Neuronal stem cell (in vitro differentiated cells): ENCODE measurements around the gene GPHN.
"Not testable (repeated sequence)": the region's sequence is repeated elsewhere in the genome, so short reads cannot be mapped to it uniquely, and the experiment has no call there.

Experiments
- DNase-seq: peaks from one replicate; pipeline ENCODE4 v3.0.0-alpha.2; 2013; ENCODE audit warnings: low spot score
- H2AFZ ChIP-seq: one replicate; pipeline ENCODE4 v1.6.1; 2013; ENCODE audit warnings: mild to moderate bottlenecking, low read length, inconsistent platforms
- H2AK5ac ChIP-seq: 2 replicates; pipeline ENCODE4 v1.6.1; 2013; ENCODE audit warnings: low read depth, mild to moderate bottlenecking, inconsistent platforms, low read length, moderate library complexity, mixed read lengths
- H2BK120ac ChIP-seq: 2 replicates; pipeline ENCODE4 v1.6.1; 2013; ENCODE audit warnings: low read depth, mild to moderate bottlenecking, inconsistent platforms, low read length, moderate library complexity, mixed read lengths
- H2BK12ac ChIP-seq: one replicate; pipeline ENCODE4 v1.6.1; 2013; ENCODE audit warnings: low read length, inconsistent platforms
- H2BK15ac ChIP-seq: 2 replicates; pipeline ENCODE4 v1.6.1; 2013; ENCODE audit warnings: mild to moderate bottlenecking, low read length, inconsistent platforms, mixed read lengths
- H2BK5ac ChIP-seq: one replicate; pipeline ENCODE4 v1.6.1; 2013; ENCODE audit warnings: inconsistent platforms, mild to moderate bottlenecking, low read length, moderate library complexity
- H3K14ac ChIP-seq: one replicate; pipeline ENCODE4 v1.6.1; 2013; ENCODE audit warnings: low read length, inconsistent platforms
- H3K18ac ChIP-seq: 2 replicates; pipeline ENCODE4 v1.6.1; 2013; ENCODE audit warnings: low read length, inconsistent platforms
- H3K23ac ChIP-seq: 2 replicates; pipeline ENCODE4 v1.6.1; 2013; ENCODE audit warnings: low read depth, mild to moderate bottlenecking, mixed read lengths, low read length, inconsistent platforms; ENCODE audit not compliant: poor library complexity
- H3K27ac ChIP-seq: replicated peaks from 3 replicates; pipeline ENCODE4 v1.5.1; 2013; ENCODE audit warnings: low read length, inconsistent platforms
- H3K27me3 ChIP-seq, 3 experiments: 2 replicates each; pipeline ENCODE4 v1.6.1; 2013; ENCODE audit warnings: low read length in 3 of 3, mild to moderate bottlenecking in 2 of 3, inconsistent platforms in 1 of 3, low read depth in 1 of 3, mixed read lengths in 1 of 3, moderate library complexity in 1 of 3; ENCODE audit not compliant: control insufficient read depth in 3 of 3, insufficient read depth in 3 of 3
- H3K36me3 ChIP-seq, 2 donors: replicated peaks in 1 of 2; 2 replicates each; pipeline ENCODE4 v1.6.1; 2013; ENCODE audit warnings: low read length in 2 of 2; ENCODE audit not compliant: control insufficient read depth in 2 of 2, insufficient read depth in 2 of 2
- H3K4ac ChIP-seq: 2 replicates; pipeline ENCODE4 v1.6.1; 2013; ENCODE audit warnings: inconsistent platforms, mild to moderate bottlenecking, low read length, moderate library complexity
- H3K4me1 ChIP-seq, 2 donors: 1 replicate in 1 of 2; 2 replicates in 1 of 2; pipeline ENCODE4 v1.6.1; 2013; ENCODE audit warnings: low read length in 2 of 2, low read depth in 1 of 2; ENCODE audit not compliant: control insufficient read depth in 2 of 2, insufficient read depth in 1 of 2
- H3K4me2 ChIP-seq: one replicate; pipeline ENCODE4 v1.6.1; 2013; ENCODE audit warnings: mild to moderate bottlenecking, low read length, inconsistent platforms; ENCODE audit not compliant: insufficient read depth, poor library complexity, severe bottlenecking
- H3K4me3 ChIP-seq, 2 donors: 2 replicates each; pipeline ENCODE4 v1.5.1; 2013; ENCODE audit warnings: low read length in 2 of 2, mild to moderate bottlenecking in 2 of 2, inconsistent platforms in 1 of 2, moderate library complexity in 1 of 2
- H3K79me1 ChIP-seq: one replicate; pipeline ENCODE4 v1.6.1; 2013; ENCODE audit warnings: low read depth, mild to moderate bottlenecking, inconsistent platforms, low read length, moderate library complexity
- H3K9ac ChIP-seq: one replicate; pipeline ENCODE4 v1.6.1; 2013; ENCODE audit warnings: mild to moderate bottlenecking, low read depth, low read length, inconsistent platforms; ENCODE audit not compliant: poor library complexity
- H3K9me3 ChIP-seq, 2 donors: replicated peaks in 1 of 2; 2 replicates each; pipeline versions ENCODE3 to v1.6.1; 2013; ENCODE audit warnings: low read length in 2 of 2, mild to moderate bottlenecking in 2 of 2, inconsistent platforms in 1 of 2, low read depth in 1 of 2, mixed read lengths in 1 of 2, moderate library complexity in 1 of 2; ENCODE audit not compliant: control insufficient read depth in 2 of 2, insufficient read depth in 1 of 2
- H4K8ac ChIP-seq: one replicate; pipeline ENCODE4 v1.6.1; 2013; ENCODE audit warnings: low read depth, mild to moderate bottlenecking, inconsistent platforms, low read length, moderate library complexity
- H4K91ac ChIP-seq: one replicate; pipeline ENCODE4 v1.6.1; 2013; ENCODE audit warnings: low read length, low read depth, mild to moderate bottlenecking, inconsistent platforms; ENCODE audit not compliant: poor library complexity
- WGBS, 2 donors: extraction: QIAGEN DNeasy Blood & Tissue Kit; methylation state at CpG; one replicate each; pipeline ENCODE4 v1.1.7; 2013; ENCODE audit warnings: missing lambda C conversion rate in 2 of 2, mixed read lengths in 1 of 2; ENCODE audit not compliant: insufficient read length in 2 of 2, insufficient replicate concordance in 1 of 2; ENCODE audit errors: extremely low coverage in 2 of 2; 5-methylcytosine and 5-hydroxymethylcytosine counted together

The GPHN gene

DNA sequence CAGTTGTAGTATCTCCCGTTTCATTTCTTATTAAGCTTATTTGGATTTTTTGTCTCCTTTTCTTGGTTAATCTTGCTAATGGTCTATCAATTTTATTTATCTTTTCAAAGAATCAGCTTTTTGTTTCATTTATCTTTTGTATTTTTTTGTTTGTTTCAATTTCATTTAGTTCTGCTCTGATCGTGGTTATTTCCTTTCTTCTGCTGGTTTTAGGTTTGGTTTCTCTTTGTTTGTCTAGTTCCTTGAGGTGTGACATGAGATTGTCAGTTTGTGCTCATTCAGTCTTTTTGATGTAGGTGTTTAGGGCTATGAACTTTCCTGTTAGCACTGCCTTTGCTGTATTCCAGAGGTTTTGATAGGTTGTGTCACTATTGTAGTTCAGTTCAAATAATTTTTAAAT lies 207.4 kb downstream of the GPHN start:
- not testable (repeated sequence) for H3K36me3 ChIP-seq, H3K79me1 ChIP-seq, H3K9me3 ChIP-seq, H2BK5ac ChIP-seq, H4K91ac ChIP-seq, H2BK15ac ChIP-seq, H3K4me1 ChIP-seq, H2BK12ac ChIP-seq, H2BK120ac ChIP-seq, DNase-seq, H3K4me3 ChIP-seq, H3K18ac ChIP-seq, H3K4ac ChIP-seq, H3K9ac ChIP-seq, H2AK5ac ChIP-seq, H3K14ac ChIP-seq, H3K4me2 ChIP-seq, H3K27me3 ChIP-seq, H4K8ac ChIP-seq, H3K27ac ChIP-seq, H2AFZ ChIP-seq, H3K23ac ChIP-seq
- no CpG with 5 or more reads among the region's 2 CpGs for WGBS, 2 donors

DNA sequence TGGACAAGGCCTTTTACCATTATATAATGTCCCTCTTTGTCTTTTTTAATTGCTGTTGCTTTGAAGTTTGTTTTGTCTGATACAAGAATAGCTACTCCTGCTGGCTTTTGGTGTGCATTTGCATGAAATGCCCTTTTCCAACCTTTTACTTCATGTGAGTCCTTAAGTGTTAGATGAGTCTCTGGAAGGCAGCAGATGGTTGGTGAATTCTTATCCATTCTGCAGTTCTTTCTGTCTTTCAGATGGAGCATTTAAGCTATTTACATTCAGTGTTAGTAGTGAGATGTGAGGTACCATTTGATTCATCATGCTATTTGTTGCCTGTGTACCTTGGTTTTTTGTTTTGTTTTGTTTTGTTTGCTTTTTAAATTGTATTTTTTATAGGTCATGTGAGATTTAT lies 208.3 kb downstream of the GPHN start:
- peaks cover 0 to under 1% of the 10 kb centered on the region in 2 donors for H3K9me3 ChIP-seq
- no peaks in the 10 kb centered on the region for H3K27me3 ChIP-seq
- no peak overlapping the region for H2AFZ ChIP-seq
- no peak overlapping the region for H3K23ac ChIP-seq
- H3K27ac ChIP-seq = no peak overlapping the region
- H3K9ac ChIP-seq = no peak overlapping the region
- no peak overlapping the region for H2AK5ac ChIP-seq
- no peaks in the 10 kb centered on the region for H3K4me1 ChIP-seq
- H4K91ac ChIP-seq = no peak overlapping the region
- no peak overlapping the region for H2BK12ac ChIP-seq
- no peaks in the 10 kb centered on the region for H3K36me3 ChIP-seq
- no peak overlapping the region for H3K18ac ChIP-seq
- no peak overlapping the region for H2BK15ac ChIP-seq
- no peak overlapping the region for H2BK120ac ChIP-seq
- no peak overlapping the region for H3K4me3 ChIP-seq
- H4K8ac ChIP-seq = no peak overlapping the region
- no peaks in the 10 kb centered on the region for H3K79me1 ChIP-seq
- H3K14ac ChIP-seq = no peak overlapping the region
- no peak overlapping the region for H2BK5ac ChIP-seq
- no peak overlapping the region for H3K4me2 ChIP-seq
- no peak overlapping the region for H3K4ac ChIP-seq
- DNase-seq = no peak

DNA sequence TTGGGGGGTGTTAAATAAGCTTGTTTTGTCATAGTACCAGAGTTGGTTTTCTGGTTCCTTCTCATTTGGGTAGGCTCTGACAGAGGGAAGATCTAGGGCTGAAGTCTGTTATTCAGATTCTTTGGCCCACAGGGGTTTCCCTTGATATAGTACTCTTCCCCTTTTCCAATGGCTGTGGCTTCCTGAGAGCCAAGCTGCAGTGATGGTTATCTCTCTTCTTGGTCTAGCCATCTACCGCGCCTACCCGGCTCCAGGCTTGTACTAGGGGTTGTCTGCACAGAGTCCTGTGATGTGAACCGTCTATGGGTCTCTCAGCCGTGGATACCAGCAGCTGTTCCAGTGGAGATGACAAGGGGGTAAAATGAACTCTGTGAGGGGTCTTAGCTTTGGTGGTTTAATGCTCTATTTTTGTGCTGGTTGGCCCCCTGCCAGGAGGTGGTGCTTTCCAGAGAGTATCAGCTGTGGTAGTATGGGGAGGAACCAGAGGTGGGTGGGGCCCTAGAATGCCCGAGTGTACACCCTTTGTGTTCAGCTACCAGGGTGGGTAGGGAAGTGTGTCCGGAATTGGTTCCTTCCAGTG lies 209.7 kb downstream of the GPHN start:
- no peak overlapping the region for H2BK12ac ChIP-seq
- H3K9me3 ChIP-seq = no peaks in the 10 kb centered on the region
- no peak overlapping the region for H3K4me3 ChIP-seq
- no peaks in the 10 kb centered on the region for H3K36me3 ChIP-seq
- H4K8ac ChIP-seq = no peak overlapping the region
- H2BK15ac ChIP-seq = no peak overlapping the region
- H3K18ac ChIP-seq = no peak overlapping the region
- H2BK120ac ChIP-seq = no peak overlapping the region
- DNase-seq = no peak
- no peak overlapping the region for H3K14ac ChIP-seq
- no peak overlapping the region for H2BK5ac ChIP-seq
- H3K9ac ChIP-seq = no peak overlapping the region
- H3K4me2 ChIP-seq = no peak overlapping the region
- no peaks in the 10 kb centered on the region for H3K4me1 ChIP-seq
- no peak overlapping the region for H2AFZ ChIP-seq
- no peak overlapping the region for H3K27ac ChIP-seq
- no peaks in the 10 kb centered on the region for H3K27me3 ChIP-seq
- H3K79me1 ChIP-seq = no peaks in the 10 kb centered on the region
- H2AK5ac ChIP-seq = no peak overlapping the region
- H3K4ac ChIP-seq = no peak overlapping the region
- H3K23ac ChIP-seq = no peak overlapping the region
- WGBS, 2 donors = no CpG with 5 or more reads among the region's 7 CpGs
- H4K91ac ChIP-seq = no peak overlapping the region

DNA sequence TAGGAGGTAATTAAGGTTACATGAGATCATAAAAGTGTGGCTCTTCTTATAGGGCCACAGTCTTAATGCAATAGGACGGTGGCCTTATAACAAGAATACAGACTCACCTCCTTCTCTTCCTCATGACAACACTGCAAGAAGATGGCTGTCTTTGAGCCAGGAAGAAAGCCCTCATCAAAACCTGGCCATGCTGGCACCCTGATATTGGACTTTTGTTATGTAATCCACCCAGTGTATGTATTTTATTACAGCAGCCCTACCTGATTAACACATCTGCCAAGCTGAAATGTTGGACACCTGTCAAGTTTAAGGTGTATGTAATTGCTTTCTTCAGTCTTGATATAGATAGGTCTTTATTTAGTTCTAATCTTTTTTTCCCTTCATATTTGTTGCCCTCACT lies 217.0 kb downstream of the GPHN start:
- Histone ChIP-seq H3K36me3 (no peaks in the 10 kb centered on the region), H3K9me3 (peaks cover 3 to 12% of the 10 kb centered on the region in 2 donors), H3K14ac (no peak overlapping the region), H3K4ac (no peak overlapping the region), H3K79me1 (no peaks in the 10 kb centered on the region), H2BK5ac (no peak overlapping the region), H2BK15ac (no peak overlapping the region), H2BK12ac (no peak overlapping the region), H2AK5ac (no peak overlapping the region), H3K4me2 (no peak overlapping the region), H4K91ac (no peak overlapping the region), H2AFZ (no peak overlapping the region), H3K27me3 (no peaks in the 10 kb centered on the region), H3K27ac (no peak overlapping the region), H3K23ac (no peak overlapping the region), H3K4me3 (no peak overlapping the region), H2BK120ac (no peak overlapping the region), H3K18ac (no peak overlapping the region), H4K8ac (no peak overlapping the region), H3K9ac (no peak overlapping the region), H3K4me1 (no peaks in the 10 kb centered on the region)
- WGBS, 2 donors = no CpG with 5 or more reads among the region's 1 CpG
- DNase-seq = no peak
